Raji (cell line): Measurements from ENCODE around the gene RNASE12.

Experiments used
- POLR2A ChIP-seq: IDR thresholded peaks from 2 replicates; pipeline ENCODE4 v1.6.1; 2011; ENCODE audit warnings: low read depth, low read length, control low read depth; ENCODE audit not compliant: insufficient read depth

RNASE12 gene

GRCh38 chr14:20618271-20618749 is 27.1 kb upstream of the RNASE12 start:
- no peak for TF ChIP-seq POLR2A

GRCh38 chr14:20617138-20618003 is 26.2 kb upstream of the RNASE12 start:
- no peak for TF ChIP-seq POLR2A

GRCh38 chr14:20615996-20616395 is 24.8 kb upstream of the RNASE12 start:
- no peak for TF ChIP-seq POLR2A

GRCh38 chr14:20614038-20614840 is 23.1 kb upstream of the RNASE12 start:
- TF ChIP-seq POLR2A, result no peak

GRCh38 chr14:20613094-20614037 is 22.2 kb upstream of the RNASE12 start:
- TF ChIP-seq POLR2A, result no peak

GRCh38 chr14:20612403-20612802 is 21.2 kb upstream of the RNASE12 start:
- TF ChIP-seq POLR2A, result no peak

GRCh38 chr14:20611277-20611676 is 20.1 kb upstream of the RNASE12 start:
- TF ChIP-seq POLR2A, result no peak

GRCh38 chr14:20610002-20610765 is 19.0 kb upstream of the RNASE12 start:
- TF ChIP-seq POLR2A, result no peak

- TF ChIP-seq POLR2A, result no peak
Observed at GRCh38 chr14:20609215-20610001, 18.2 kb upstream of the RNASE12 start.

GRCh38 chr14:20608383-20609110 is 17.4 kb upstream of the RNASE12 start:
- no peak for TF ChIP-seq POLR2A

GRCh38 chr14:20607617-20608016 is 16.4 kb upstream of the RNASE12 start:
- no peak for TF ChIP-seq POLR2A

GRCh38 chr14:20606902-20607242 is 15.7 kb upstream of the RNASE12 start:
- TF ChIP-seq POLR2A, result no peak
